ENCODE data around the gene NUP133.
"Not testable (repeated sequence)": the region's sequence is repeated elsewhere in the genome, so short reads cannot be mapped to it uniquely, and the experiment has no call there.

The NUP133 gene

DNA sequence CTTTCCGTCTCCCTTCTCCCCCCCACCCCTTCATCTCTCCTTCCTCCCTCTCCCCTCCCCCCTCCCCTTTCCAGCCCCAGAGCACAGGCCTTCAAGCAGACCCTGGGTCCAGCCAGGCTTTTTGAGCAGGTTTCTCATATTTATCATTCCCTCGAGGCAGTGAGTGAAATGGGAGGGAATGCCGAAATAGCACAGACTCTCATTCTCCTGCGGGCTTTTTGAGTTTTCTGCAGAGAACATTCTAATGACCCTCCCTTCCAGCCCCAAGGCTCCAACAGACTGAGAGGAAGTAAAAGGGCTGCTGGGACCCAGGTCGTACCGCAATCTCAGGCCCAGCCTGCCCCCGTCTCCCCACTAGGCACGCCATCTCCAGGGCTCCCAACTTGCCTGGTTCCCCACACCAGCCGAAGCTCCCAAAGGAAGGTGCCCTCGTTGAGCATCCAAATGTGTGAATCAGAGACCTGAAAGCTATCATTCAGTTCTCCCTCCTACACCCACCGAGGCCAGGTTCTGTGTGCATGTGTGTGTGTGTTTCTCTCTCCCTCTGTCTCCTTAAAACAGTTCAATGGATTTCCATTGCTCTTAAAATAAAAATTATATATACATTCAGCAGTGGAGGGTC lies 96.6 kb downstream of the NUP133 start:
- no peak for DNase-seq

DNA sequence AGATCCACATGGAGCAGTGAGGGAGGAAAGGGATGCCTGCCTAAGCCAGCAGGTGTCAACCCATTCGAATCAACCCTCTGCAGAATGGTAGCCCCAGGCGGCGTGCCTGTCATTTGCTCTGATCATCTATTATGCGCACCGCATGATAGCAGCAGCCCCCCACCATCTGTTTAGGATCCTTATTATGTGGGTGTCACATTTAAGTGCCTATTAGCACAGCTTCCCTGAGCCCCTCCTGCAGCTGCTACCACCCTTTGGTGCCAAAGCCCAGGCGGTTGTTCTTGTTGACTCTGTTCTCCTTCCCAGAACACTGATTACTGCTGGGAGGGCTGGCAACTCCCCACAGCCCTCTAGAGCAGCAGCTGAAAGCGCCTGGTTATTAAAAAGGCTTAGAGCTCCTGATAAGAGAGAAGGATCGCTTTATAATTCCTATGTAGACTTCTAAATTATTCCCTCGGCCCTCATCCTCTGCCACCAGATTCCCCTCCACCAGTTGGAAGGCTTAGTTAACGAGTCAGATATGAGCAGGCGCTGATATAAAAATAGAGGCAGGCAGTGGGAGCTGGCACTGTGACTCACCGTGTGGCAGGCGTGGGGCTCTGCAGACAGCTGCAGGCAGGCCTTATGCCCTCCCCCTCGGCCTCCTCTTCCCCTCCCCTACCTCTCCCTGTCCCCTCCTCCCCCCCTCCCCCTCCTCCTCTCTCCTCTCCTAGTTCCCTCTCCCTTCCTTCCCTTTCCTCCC lies 97.3 kb downstream of the NUP133 start:
- DNase-seq: no peak

DNA sequence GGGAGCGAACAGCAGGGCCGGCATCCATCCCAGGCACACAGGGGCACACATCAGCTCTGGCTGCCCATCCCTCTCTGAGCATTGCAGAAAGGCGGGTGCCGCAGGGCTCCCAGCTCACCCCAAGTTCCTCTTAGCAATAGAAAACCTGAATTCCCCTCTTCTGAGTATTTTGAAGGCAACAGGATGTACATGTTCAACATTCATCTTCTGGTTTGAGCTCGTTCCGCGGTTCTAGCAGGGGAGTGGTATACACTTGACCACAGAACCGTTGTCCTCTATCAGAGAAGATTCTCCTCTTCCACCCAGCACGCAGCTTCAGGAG lies 97.8 kb downstream of the NUP133 start:
- DNase-seq: no peak

DNA sequence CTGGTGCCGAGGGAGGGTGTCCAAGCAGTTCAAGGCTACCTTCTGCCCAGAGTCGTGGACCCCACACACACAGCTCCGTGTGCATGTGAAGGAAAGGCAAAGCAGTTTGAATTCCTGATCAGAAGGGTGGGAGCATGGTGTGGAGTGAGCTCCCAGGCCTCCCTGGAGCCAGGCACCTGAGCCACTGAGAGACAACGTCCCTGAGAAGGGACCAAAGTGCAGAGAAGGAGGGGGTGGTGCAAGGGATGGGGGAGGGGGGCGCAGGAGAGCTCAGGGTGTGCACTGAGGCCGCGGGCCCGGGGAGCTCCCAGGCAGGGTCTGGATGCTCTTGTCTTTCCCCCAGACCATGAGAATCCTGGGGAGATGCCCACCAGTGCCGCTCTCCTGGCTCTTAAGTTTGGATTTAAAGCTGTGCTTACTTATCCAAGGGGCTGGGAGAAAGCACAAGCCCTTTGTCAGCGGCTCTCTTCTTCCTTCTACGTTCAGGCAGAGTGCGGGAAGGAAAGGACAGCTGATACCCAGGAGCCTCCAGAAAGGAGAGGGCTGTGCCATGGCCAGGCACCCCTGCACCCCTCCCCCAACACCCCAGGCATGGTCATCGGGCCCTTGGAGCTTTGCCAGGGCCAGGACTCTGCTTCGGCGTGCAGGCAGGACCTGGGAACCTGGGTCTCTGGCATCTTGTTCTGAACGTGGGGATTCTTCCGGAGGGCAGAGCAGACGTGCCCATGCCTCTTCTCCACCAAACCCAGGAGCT lies 98.3 kb downstream of the NUP133 start:
- no peak for DNase-seq

DNA sequence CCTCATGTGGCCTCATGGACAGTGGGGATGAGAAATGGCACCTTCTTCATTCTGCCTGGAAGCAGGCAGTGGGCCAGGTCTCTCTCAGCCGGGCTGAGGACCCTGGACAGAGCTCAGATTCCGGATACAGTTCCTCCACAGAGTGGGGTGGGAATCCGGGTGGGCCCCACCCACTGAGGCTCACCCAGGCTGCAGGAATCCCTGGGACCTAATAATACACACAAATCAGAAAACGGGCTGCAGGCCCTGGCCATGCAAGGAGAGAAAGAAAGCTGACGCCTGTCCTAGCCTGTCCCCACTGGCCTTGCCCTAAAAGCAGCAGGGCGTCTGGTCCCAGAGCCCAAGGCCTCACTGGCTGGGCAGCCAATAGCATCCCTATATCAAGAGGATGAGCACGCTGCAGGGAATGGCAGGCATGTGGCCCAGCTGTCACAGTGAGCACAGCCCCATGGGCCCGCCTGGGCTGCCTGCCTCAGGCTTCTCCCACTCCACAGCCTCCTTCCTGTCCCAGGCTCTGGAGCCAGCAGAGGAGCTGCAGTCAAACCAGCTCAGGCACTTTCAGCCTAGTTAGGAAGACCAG lies 99.6 kb downstream of the NUP133 start:
- DNase-seq: no peak

DNA sequence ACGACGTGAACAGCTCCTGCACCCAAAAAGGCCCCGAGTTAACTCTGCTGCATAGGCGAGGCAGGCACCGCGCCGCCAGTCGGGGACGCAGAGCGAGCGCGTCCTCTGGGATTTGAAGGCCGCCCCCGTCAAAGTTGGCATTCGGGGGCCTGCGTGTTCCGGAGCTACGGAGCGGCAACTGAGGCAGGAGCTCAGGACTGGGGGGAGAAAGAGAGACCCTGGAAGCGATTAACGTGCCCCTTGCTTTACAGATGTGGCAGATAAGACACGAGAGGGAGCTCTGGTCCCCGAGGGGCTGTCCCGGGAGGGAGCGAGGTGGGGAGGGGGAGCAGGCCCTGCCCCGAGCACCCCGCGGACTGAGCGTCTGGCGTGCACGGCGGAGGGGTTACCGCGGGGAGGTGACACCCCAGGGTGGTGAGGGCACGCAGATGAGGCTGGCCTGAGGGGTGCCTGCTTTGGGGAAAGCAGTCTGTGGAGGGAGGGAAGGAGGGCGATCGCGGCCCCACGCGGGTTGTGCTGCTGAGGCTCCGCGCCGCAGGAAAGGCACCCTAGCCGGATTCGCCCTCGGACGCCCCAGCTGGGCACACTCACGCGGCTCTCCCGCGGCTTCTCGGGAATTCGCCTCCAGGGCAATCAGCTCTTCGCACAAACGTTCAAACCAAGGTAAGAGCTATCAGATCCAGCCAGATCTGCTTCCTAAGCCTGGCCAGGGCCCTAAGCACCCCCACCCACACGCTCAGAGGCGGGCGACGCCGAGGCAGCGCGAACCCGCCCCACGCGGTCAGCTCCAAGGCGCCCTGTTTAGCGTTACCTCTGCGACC lies 100.7 kb downstream of the NUP133 start:
- peak; percentile 21 for DNase-seq

DNA sequence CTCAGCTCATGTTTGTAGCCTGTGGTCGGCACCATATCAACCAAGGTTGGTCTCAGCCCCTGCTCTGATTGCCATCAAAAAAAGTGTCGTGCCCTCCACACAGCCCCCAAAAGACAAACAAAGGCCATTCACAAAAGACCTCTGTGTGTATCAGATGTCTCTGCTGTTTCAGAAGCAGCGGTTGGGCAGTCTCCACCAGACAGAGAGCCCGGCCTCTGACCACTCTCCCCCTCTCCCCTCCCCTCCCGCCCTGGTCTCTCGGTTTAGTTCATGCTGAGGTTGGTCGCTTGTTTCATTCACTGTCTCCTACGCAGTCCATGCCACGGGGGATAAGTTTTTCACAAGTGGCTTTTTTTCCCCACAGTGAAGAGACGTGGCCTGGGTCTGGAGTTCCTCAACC lies 101.3 kb downstream of the NUP133 start:
- no peak for DNase-seq

DNA sequence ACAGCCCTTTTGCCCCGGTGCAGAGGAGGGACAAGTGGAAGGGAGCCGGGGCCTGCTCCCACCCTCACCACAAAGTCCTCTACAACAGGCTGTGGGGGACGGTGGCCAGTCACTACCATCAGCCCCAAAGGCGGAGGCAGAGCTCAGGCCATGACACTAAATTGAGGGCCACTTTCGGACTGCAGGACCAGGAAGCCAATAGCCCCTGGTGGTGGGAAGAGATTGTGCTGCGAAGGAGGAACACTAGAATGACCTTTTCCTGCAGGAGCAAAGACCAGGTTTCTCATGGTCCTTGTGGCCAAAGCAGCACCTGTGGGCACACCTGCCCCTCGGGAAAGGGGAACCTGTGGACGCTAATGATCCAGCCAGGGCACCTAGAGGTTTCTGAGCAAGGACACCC lies 104.6 kb downstream of the NUP133 start:
- no peak for DNase-seq

DNA sequence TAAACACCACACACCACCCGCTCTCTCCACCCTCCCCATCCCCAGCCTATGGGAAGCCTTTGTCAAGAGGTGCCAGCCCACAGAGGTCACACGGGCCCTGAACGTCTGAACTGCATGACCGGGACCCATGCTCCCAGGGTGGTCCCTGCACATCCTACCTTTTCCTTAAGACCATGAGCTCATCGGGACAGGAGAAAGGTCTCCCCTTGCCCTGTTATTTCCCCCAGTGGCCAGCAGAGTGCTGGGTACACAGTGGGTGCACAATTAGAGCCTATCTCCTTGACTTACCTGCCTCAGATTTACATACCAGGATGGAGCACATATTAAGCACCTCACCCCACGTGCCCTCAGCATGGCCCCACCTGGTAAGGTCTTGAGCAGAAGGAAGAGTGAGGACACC lies 105.1 kb downstream of the NUP133 start:
- DNase-seq: no peak

DNA sequence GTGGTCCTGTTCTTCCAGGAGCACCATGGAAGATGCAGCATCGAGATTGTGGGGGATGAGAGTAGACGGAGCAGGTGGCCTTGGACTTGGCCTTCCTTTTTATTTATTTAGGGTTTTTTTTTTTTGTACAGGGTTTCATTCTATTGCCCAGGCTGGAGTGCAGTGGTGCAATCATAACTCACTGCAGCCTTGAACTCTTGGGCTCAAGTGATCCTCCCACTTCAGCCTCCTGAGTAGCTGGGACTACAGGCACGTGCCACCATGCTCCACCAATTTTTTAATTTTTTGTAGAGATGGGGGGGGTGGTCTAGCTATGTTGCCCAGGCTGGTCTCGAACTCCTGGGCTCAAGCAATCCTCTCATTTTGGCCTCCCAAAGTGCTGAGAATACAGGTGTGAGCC lies 105.8 kb downstream of the NUP133 start:
- not testable (repeated sequence) for DNase-seq

DNA sequence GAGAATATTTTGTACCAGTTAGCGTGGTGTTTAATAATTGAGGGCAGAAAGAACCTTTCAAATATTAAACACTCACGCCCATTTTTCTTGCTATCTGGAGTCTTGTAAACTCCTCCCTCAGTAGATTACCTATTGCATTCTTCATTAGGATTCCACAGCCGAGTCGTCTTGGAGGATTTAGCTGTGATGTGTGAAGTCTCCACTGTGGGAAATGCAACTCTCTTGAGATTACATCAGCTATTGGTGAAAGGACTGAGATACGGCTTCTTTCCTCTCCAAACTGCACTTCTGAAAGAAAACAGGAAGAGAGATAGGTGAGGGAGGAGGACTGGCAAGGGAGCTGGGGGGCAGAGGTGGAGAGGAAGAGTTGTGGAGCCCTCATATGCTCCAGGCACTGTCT lies 110.4 kb downstream of the NUP133 start:
- no peak for DNase-seq

DNA sequence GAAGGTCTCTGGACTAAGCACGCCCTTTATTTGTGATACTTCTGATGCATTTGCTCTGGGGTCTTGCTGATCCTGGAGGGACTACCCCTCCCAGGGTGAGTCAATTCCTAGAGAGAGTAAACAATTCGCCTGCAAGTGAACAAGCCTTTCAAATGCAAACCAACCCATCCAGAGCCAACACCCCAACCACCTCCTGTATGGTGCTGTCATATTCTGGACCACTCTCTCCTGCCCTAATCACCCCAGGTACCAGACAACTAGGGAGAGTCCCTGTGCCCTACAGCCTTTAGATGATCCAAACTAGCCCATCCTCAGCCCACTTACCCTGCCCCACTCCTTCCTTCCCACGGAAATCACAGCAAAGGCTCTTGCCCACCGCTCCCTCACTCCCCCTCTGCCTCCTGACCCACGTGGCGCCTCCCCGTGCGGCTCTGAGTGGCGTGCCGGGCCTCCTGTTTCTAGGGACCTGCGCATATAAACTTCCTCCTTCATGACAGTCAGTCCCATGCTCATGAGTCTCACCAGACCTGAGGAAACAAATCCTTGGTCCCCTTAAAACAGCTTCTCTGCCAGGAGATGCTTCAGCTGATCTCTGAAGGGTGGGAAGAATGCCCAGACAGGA lies 111.4 kb downstream of the NUP133 start:
- DNase-seq: no peak

DNA sequence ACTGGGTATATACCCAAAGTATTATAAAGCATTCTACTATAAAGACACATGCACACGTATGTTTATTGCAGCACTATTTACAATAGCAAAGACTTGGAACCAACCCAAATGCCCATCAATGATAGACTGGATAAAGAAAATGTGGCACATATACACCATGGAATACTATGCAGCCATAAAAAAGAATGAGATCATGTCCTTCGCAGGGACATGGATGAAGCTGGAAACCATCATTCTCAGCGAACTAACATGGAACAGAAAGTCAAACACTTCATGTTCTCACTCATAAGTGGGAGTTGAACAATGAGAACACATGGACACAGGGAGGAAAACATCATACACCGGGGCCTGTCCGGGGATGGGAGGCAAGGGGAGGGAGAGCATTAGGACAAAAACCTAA lies 113.6 kb downstream of the NUP133 start:
- not testable (repeated sequence) for DNase-seq

DNA sequence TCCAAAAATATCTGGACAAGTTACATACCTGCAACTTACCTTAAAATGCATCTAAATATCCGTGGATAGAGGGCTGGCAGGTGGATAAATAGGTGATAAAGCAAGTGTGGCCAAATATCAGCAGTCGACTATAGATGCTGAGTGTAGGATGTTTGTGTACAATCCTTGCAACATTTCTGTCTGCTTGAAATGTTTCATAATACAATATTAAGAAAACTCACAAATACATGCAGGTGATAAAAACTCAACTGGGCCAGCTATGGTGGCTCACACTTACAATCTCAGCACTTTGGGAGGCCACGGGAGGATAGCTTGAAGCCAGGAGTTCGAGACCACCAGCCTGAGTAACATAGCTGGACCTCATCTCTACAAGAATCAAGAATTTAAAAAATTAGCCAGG lies 115.2 kb downstream of the NUP133 start:
- no peak for DNase-seq

Data from activated T-cell treated with anti-CD3 and anti-CD28 coated beads, Interleukin-2, amount 50 U/mL, for 1 hour (primary cell).